Myocyte (in vitro differentiated cells): Measurements from ENCODE around the gene RELB. TPM values are rescaled to one million over a fixed set of nuclear protein-coding genes. Genes with fewer than 3 reads are reported as not detected.
"Not testable (repeated sequence)": the region's sequence is repeated elsewhere in the genome, so short reads cannot be mapped to it uniquely, and the experiment has no call there.

Experiments
- DNase-seq: peaks from one replicate; pipeline ENCODE4 v3.0.0-alpha.2; 2012; ENCODE audit warnings: low read depth
- total RNA-seq: library from RNA; depleted of rRNA; stranded (reverse); fragments of >200 nt; gene quantifications from 2 replicates; pipeline ENCODE4 v1.2.3, GENCODE V29; 2014

The RELB gene
- total RNA-seq, 1 donor from 2014 or later, result 14.2 TPM

GRCh38 chr19:44986389-44986788 is 14.9 kb upstream of the RELB start:
- no peak for DNase-seq

DNA sequence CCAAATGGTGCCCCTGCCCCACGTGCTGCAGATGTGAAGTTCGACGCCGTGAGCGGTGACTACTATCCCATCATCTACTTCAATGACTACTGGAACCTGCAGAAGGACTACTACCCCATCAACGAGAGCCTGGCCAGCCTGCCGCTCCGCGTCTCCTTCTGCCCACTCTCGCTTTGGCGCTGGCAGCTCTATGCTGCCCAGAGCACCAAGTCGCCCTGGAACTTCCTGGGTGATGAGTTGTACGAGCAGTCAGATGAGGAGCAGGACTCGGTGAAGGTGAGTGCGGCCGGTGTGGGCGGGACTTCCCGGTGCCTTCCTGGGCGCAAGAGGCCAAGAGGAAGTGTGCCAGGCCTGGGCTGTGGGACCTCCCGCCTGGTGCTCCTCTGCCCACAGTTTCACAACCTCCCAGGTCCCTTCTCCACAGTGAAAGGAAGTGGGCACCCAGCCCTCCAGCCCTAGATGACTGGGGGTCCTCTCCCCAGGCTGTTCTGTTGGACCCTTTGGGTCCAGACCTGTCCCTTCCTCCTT is 14.1 kb upstream of the RELB start:
- no peak for DNase-seq

GRCh38 chr19:44988273-44988672 is 13.0 kb upstream of the RELB start:
- no peak for DNase-seq

- peak; percentile 64 for DNase-seq
Observed at GRCh38 chr19:44988896-44989556, 12.2 kb upstream of the RELB start.

- DNase-seq, result no peak
Observed at GRCh38 chr19:44990459-44990858, 10.8 kb upstream of the RELB start.

DNA sequence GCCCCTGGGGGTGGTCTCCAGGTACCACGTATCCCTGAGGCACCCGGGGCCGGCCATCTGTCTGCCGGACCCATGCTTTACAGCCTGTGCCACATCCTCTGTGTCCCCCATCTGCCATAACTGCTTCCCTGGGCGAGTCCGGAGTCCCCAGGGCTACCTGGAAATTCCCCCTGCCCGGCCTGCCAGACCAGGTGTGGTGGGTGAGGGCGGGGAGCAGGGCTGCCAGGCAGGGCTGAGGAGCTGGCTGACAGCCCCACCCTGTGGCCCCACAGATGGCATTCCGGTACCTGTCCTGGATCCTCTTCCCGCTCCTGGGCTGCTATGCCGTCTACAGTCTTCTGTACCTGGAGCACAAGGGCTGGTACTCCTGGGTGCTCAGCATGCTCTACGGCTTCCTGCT is 10.3 kb upstream of the RELB start:
- no peak for DNase-seq

GRCh38 chr19:44992336-44993163 is 8.7 kb upstream of the RELB start:
- no peak for DNase-seq

DNA sequence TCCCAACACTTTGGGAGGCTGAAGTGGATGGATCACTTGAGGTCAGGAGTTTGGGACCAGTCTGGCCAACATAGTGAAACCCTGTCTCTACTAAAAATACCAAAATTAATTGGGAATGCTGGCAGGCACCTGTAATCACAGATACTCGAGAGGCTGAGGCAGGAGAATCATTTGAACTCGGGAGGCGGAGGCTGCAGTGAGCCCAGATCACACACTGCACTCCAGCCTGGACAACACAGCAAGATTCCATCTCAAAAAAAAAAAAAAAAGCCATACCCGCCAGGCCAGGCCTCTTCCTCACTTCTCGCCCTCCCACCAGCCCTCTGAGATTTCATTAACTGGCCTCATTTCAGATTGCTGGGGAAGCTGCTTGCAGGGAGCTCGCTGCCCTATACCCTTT is 7.7 kb upstream of the RELB start:
- DNase-seq, result no peak

- peak; percentile 59 for DNase-seq
Observed at GRCh38 chr19:44993926-44994537, 7.2 kb upstream of the RELB start.

GRCh38 chr19:44998025-44998424 is 3.2 kb upstream of the RELB start:
- DNase-seq, result no peak

GRCh38 chr19:44999131-44999925 is 1.9 kb upstream of the RELB start:
- DNase-seq, result peak; percentile 41

- not testable (repeated sequence) for DNase-seq
Observed at GRCh38 chr19:45000665-45001064, 599 bp upstream of the RELB start.

- no peak for DNase-seq
Observed at GRCh38 chr19:45003485-45003884, 2.2 kb downstream of the RELB start.

GRCh38 chr19:45005787-45006186 is 4.5 kb downstream of the RELB start:
- DNase-seq, result no peak

GRCh38 chr19:45008552-45008951 is 7.3 kb downstream of the RELB start:
- DNase-seq, result no peak

- no peak for DNase-seq
Observed at GRCh38 chr19:45009625-45010255, 8.5 kb downstream of the RELB start.

DNA sequence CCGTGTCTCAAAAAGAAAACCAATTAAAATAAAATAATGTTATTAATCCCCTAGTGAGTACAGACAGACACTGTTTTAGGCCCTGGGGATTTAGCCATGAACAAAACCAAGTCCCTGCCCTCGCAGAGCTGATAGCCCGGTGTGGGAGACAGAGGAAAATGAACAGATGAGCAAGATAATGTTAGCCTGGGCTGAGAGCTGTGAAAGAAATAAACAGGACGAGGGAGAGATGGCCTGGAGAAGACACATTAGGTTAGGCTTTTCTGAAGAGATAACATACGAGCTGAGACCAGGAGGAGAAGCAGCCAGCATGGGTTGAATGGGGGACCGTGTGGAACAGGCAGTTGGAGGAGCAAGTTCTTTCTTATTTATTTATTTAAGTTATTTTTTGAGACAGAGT is 9.0 kb downstream of the RELB start:
- no peak for DNase-seq

- DNase-seq, result no peak
Observed at GRCh38 chr19:45011959-45012358, 10.7 kb downstream of the RELB start.

- DNase-seq, result peak; percentile 80
Observed at GRCh38 chr19:45016388-45017314, 15.4 kb downstream of the RELB start.

GRCh38 chr19:45019187-45019586 is 17.9 kb downstream of the RELB start:
- DNase-seq, result no peak
